A549 (cell line): ENCODE results near the gene ECI1. TPM values are rescaled to one million over a fixed set of nuclear protein-coding genes. Genes with fewer than 3 reads are reported as not detected.

Experiments
- BCL3 ChIP-seq: fragments of >200 bp; sonication (Bioruptor Twin); formaldehyde crosslinking; IDR thresholded peaks from 3 replicates; pipeline ENCODE4 v1.6.1; 2016
- ELK1 ChIP-seq: fragments of 150-350 bp; IDR thresholded peaks from 2 replicates; pipeline ENCODE4 v1.6.1; 2014; ENCODE audit warnings: low read depth, mild to moderate bottlenecking, low read length
- FOSL2 ChIP-seq, 2 experiments: fragments of 450-650 bp in 1 of 2; fragments of >200 bp in 1 of 2; sonication (Bioruptor Twin) in 1 of 2; formaldehyde crosslinking; IDR thresholded peaks; 2 replicates each; pipeline versions ENCODE4 v1.5.0 to v1.6.1; 2016 to 2020; ENCODE audit warnings: mild to moderate bottlenecking in 1 of 2, moderate library complexity in 1 of 2
- HEYL ChIP-seq: fragments of 250-450 bp; sonication (Bioruptor Pico); IDR thresholded peaks from 2 replicates; pipeline ENCODE4 v1.8.0; 2021; ENCODE audit warnings: mild to moderate bottlenecking, moderate library complexity
- HMGXB4 ChIP-seq: fragments of 250-450 bp; sonication (Bioruptor Pico); IDR thresholded peaks from 2 replicates; pipeline ENCODE4 v1.5.0; 2021; ENCODE audit warnings: mild to moderate bottlenecking, moderate library complexity, borderline replicate concordance
- HOXB5 ChIP-seq: fragments of 250-450 bp; sonication (Bioruptor Pico); IDR thresholded peaks from 2 replicates; pipeline ENCODE4 v1.5.0; 2020; ENCODE audit warnings: mild to moderate bottlenecking, moderate library complexity
- JUN ChIP-seq, 2 experiments: fragments of >200 bp; sonication (Bioruptor Twin); formaldehyde crosslinking; IDR thresholded peaks; 2 replicates in 1 of 2; 3 replicates in 1 of 2; pipeline ENCODE4 v1.6.1; 2016 to 2017
- KDM1A ChIP-seq: fragments of 200-600 bp; sonication (generic); IDR thresholded peaks from 2 replicates; pipeline ENCODE4 v1.6.1; 2016; ENCODE audit warnings: low read depth, mild to moderate bottlenecking
- MAFK ChIP-seq: fragments of 450-650 bp; IDR thresholded peaks from 2 replicates; pipeline ENCODE4 v1.6.1; 2014; ENCODE audit not compliant: partially characterized antibody
- MYC ChIP-seq: IDR thresholded peaks from 2 replicates; pipeline ENCODE4 v1.6.1; 2012; ENCODE audit warnings: mild to moderate bottlenecking, inconsistent platforms, low read length, improper control_type of control experiment, borderline replicate concordance
- NFE2L2 ChIP-seq: fragments of 150-350 bp; conservative IDR thresholded peaks from 2 replicates; pipeline ENCODE4 v1.6.1; 2014; ENCODE audit warnings: low read length
- NR3C1 ChIP-seq: fragments of >200 bp; sonication (Bioruptor Twin); formaldehyde crosslinking; IDR thresholded peaks from 3 replicates; pipeline ENCODE4 v1.6.1; 2017
- PHF8 ChIP-seq: fragments of 200-600 bp; sonication (generic); IDR thresholded peaks from 2 replicates; pipeline ENCODE4 v1.6.1; 2016; ENCODE audit warnings: low read depth, mild to moderate bottlenecking, antibody characterized with exemption, moderate library complexity, borderline replicate concordance
- POLR2AphosphoS2 ChIP-seq: conservative IDR thresholded peaks from 2 replicates; pipeline ENCODE4 v1.6.1; 2012; ENCODE audit warnings: low read length, improper control_type of control experiment, inconsistent platforms
- RFX5 ChIP-seq: fragments of 450-650 bp; IDR thresholded peaks from 2 replicates; pipeline ENCODE4 v1.7.1; 2014; ENCODE audit warnings: antibody characterized with exemption, mild to moderate bottlenecking, moderate library complexity
- RNF2 ChIP-seq: fragments of 200-600 bp; sonication (generic); IDR thresholded peaks from 2 replicates; pipeline ENCODE4 v1.6.1; 2016; ENCODE audit warnings: low read depth, mild to moderate bottlenecking, antibody characterized with exemption, moderate library complexity, borderline replicate concordance
- TP53 ChIP-seq: fragments of 250-450 bp; sonication (Bioruptor Pico); IDR thresholded peaks from 2 replicates; pipeline ENCODE4 v1.5.0; 2021; ENCODE audit warnings: mild to moderate bottlenecking, moderate library complexity
- USF2 ChIP-seq: fragments of 450-650 bp; IDR thresholded peaks from 2 replicates; pipeline ENCODE4 v1.6.1; 2014; ENCODE audit warnings: antibody characterized with exemption
- ZC3H11A ChIP-seq: fragments of 450-650 bp; IDR thresholded peaks from 2 replicates; pipeline ENCODE4 v1.6.1; 2014; ENCODE audit warnings: antibody characterized with exemption, mild to moderate bottlenecking
- ZNF302 ChIP-seq: fragments of 250-450 bp; sonication (Bioruptor Pico); IDR thresholded peaks from 2 replicates; pipeline ENCODE4 v1.9.0; 2021; ENCODE audit warnings: inconsistent platforms, mild to moderate bottlenecking, moderate library complexity
- polyA plus RNA-seq, 4 experiments: library from polyadenylated mRNA; depleted of rRNA in 3 of 4; stranded (reverse); fragments of >200 nt; fragmentation: RNase III in 1 of 4; extraction: RNeasy Plus Mini Kit Qiagen cat#74134 plus additional on column Dnase treatment in 1 of 4; gene quantifications; 2 replicates in 3 of 4; 3 replicates in 1 of 4; pipeline ENCODE4 v1.2.3, GENCODE V29; 2011 to 2017
- TF ChIP-seq, protein P1 (sequence below): IDR thresholded peaks from 2 replicates; pipeline ENCODE4 v1.6.1; 2012
- TF ChIP-seq, protein P2 (sequence below): fragments of >200 bp; sonication (Bioruptor Twin); formaldehyde crosslinking; IDR thresholded peaks from 2 replicates; pipeline ENCODE4 v1.6.1; 2016

The ECI1 gene
- polyA plus RNA-seq, 2 of the 4 experiments (the other 2 are of a cell fraction), result 41.5 to 47.9 TPM

GRCh38 chr16:2251296-2252111, at the start of gene ECI1 (continued):
- TF ChIP-seq ZC3H11A, result no peak
- no peak for TF ChIP-seq KDM1A
- TF ChIP-seq TP53 (CRISPR knock-in tag), result 0 out of 2 replicates have a peak, but pooled peaks have one; percentile 14
- no peak for TF ChIP-seq NFE2L2
- TF ChIP-seq BCL3, result peak; percentile 94
- no peak for TF ChIP-seq HOXB5 (CRISPR knock-in tag)
- no peak for TF ChIP-seq MAFK
- TF ChIP-seq PHF8, result 0 out of 2 replicates have a peak, but pooled peaks have one; percentile 20
- TF ChIP-seq ZNF302 (CRISPR knock-in tag), result no peak
- TF ChIP-seq USF2, result no peak
- TF ChIP-seq JUN (IDR thresholded peaks at IDR 0.05), result peak; percentile 87 to 96
- no peak for TF ChIP-seq HEYL (CRISPR knock-in tag)
- no peak for TF ChIP-seq HMGXB4
- TF ChIP-seq, protein P1, sequence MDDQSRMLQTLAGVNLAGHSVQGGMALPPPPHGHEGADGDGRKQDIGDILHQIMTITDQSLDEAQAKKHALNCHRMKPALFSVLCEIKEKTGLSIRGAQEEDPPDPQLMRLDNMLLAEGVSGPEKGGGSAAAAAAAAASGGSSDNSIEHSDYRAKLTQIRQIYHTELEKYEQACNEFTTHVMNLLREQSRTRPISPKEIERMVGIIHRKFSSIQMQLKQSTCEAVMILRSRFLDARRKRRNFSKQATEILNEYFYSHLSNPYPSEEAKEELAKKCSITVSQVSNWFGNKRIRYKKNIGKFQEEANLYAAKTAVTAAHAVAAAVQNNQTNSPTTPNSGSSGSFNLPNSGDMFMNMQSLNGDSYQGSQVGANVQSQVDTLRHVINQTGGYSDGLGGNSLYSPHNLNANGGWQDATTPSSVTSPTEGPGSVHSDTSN, result no peak; the same call in 1 of the 2 replicates
- TF ChIP-seq RNF2, result no peak; the same call in 1 of the 2 replicates
- peak; percentile 32; the same call in 1 of the 2 replicates for TF ChIP-seq MYC
- TF ChIP-seq POLR2AphosphoS2, result peak; percentile 87; the same call in 1 of the 2 replicates
- TF ChIP-seq FOSL2 (IDR thresholded peaks at IDR 0.05), result no peak
- TF ChIP-seq FOSL2 (CRISPR knock-in tag; IDR thresholded peaks at IDR 0.05), result no peak; the same call in 1 of the 2 replicates
- TF ChIP-seq RFX5, result no peak
- no peak for TF ChIP-seq ELK1
- TF ChIP-seq, protein P2, sequence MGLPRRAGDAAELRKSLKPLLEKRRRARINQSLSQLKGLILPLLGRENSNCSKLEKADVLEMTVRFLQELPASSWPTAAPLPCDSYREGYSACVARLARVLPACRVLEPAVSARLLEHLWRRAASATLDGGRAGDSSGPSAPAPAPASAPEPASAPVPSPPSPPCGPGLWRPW, result no peak
- no peak for TF ChIP-seq NR3C1
- TF ChIP-seq, all 56 proteins: peak for 18
